NCI-H128 (cell line): Measurements from ENCODE around the gene PKNOX2.

Experiments used
- DNase-seq: peaks from one replicate; lab custom pipeline; 2025; ENCODE audit not compliant: unreplicated experiment; lab: John Stamatoyannopoulos, UW

PKNOX2 gene

DNA sequence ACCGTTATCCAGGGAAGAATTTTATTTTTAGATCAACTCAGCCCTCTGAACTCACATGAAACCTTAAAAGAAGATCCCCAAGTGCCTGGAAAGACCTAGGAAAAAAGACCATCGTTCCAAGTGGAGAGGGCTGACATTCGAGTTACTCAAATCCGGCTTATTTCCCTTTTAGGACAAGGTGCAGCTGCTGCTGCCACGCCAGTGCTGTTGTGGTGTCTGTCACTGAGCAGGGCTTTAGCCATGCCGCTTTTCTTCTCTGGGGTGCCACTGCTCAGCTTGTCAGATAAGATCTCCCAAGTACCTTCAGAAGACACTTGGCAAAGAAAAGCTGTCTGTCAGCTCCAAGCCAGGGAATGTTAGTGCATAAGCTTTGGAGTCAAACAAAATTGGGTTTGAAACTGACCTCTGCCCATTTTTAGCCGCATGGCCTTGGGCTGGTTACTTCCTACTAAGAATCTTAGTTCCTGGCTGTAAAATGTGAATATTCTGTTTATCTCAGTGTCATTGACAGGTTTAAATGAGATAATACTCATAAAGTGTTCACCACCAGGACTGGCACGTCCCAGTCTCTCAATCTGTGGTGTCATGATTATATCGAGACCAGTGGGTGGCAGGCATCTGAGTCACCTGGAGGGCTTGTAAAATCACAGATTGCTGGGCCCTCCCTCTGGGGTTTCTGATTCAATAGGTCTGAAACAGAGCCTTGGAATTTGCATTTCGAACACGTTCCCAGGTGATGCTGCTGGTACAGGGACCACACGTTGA, 117.5 kb downstream of the PKNOX2 start:
- DNase-seq, result no peak

DNA sequence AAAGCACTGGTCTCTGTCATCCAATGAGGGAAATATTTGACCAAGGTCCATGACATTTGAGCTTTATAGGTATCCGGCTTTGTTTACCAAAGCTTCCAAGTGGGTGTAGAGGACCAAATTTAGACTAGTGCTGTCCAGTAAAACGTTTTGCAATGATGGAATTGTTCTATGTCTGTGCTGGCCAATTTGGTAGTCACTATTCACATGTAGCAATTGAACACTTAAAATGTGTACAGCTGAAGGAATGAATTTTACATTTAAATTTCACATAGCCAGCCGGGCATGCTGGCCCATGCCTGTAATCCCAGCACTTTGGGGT, 118.0 kb downstream of the PKNOX2 start:
- DNase-seq, result no peak

GRCh38 chr11:125284245-125284850, 119.8 kb downstream of the PKNOX2 start:
- no peak for DNase-seq

DNA sequence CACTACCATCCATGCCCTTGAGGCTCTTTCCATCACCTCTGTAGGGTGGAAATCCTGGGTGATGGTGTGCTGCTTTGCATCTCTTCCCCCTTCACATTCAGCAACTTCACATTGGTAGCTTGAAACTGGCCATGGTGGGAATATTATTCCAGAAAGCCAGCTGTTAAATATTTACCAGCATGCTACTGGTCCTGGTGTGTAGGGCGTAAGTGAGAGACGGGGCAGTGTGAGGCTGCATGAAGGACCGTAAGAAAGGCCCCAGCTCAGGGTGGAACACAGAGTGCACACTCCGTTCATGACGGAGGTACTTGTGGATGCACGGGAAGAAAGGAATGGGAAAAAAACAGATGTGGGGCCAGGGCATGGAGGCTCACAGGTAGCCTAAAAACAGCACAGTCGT, 121.3 kb downstream of the PKNOX2 start:
- DNase-seq, result no peak

GRCh38 chr11:125286486-125286885, 121.9 kb downstream of the PKNOX2 start:
- no peak for DNase-seq

DNA sequence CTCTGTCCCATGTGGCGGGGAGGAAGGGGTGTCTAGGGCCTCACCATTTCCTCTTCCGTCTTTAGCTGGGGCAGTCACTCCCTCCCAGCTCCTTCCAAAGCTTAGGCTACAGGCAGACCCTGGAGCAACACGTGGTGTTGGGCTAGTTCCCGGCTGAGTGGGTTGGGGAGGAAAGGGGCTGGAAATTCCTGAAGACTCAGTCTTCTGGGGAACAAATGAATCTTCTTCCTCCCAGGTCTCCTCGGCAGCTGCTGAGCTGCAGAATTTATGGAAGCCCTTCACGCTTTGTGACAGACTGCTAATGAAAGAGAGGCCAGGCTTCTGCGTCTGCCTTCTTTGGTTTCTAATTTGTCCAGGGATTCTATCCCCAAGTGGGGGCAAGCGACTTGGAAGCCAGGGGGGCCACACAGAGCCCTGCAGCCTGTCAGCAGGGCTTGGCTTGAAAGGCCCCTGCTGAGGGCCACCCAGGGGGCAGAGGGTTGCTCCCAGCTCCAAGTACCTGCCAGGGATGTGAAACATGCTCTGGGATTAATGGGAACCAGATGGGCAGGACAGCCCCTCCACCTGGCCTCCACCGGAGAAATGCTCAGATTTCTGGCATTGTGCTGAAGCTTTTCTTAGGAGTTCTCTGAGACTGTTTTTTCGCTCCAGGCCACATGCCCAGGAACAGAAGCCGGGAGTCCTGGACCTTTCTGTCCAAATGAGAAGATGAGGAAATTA, 123.1 kb downstream of the PKNOX2 start:
- DNase-seq, result no peak

DNA sequence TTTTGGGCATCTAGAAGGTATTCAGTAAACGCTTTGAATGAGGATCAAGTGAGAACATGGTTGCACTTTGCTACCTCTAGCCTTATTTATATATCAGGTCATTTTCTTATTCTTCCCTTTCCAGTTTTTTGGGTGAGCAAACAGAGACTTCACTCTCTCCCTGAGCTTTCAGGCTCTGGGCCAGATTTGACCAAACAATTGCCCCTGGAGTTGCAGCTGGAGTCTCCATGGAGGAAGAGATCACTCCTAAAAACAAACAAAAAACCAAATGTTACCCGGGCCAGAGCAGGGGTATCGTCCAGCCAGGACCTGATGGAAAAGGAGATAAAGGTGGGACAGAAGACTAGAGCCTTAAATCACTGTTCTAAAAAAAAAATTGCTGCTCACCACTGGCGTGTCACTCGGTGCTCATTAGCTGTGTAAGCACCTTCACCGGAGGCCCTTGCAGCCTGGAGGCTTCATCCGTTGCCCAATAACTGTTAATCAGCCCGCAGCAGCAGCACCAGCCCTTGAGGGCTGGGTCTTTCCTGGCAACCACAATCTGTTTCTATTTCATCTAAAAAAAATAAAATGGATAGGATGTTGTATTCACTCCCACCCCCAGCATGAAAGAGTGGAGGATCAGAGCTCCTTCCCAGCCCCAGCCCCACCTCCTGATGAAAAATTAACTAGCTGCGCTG, 125.0 kb downstream of the PKNOX2 start:
- DNase-seq, result no peak

DNA sequence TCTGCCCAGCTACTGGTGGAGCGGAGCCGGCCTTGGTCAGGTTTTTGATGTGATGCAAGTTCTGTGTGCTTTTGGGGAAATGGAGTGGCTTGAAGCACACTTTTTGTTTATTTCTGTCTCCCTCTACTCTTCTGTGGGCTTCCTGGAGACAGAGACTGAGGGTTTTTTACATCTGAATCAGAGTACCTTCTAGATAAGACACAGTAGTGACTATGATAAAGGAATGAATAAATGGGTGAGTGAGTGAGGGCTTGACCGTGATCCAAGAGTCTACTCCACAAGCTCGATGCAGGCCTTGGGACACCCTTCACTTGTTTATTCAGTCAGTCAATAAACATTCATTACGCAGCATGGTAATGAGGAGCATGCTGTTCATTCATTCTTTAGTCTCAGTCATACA, 125.7 kb downstream of the PKNOX2 start:
- DNase-seq, result no peak

DNA sequence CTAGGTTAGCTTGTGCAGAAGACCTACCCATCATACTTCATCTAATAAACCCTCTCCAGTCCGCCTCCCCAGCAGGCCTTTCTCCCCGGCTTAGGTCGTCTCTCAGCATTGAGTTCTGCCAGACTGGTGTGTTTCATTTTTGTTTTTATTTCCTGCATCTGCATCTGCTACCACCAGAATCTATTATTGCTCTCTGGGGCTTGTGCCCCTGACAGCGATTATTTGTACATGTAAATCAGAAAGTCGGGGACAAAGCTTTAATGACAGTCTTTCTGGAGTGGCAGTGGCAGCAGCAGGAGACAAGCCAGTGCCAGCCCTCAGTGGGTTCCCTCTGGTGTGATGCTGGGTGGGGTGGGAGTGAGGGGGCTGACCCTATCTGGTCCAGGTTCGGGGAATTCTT, 127.5 kb downstream of the PKNOX2 start:
- DNase-seq, result no peak

DNA sequence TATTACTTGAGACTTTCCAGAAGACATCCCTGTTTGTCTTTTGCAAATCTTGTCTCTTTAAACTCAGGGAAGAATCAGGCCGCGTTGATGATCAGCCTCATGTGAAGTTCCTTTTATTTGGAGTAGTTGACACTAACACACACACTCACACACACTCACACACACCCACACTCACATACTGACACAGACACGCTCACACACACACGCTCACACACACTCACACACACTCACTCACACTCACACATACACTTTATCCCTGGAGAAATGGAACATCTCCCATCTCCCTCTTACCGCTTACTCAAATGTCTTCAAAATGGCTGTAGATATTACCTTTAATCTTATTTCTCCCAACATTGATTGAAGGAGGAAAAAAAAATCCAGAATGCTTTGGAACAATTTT, 129.0 kb downstream of the PKNOX2 start:
- DNase-seq, result no peak

- DNase-seq, result no peak
Observed at GRCh38 chr11:125295931-125296330, 131.4 kb downstream of the PKNOX2 start.

DNA sequence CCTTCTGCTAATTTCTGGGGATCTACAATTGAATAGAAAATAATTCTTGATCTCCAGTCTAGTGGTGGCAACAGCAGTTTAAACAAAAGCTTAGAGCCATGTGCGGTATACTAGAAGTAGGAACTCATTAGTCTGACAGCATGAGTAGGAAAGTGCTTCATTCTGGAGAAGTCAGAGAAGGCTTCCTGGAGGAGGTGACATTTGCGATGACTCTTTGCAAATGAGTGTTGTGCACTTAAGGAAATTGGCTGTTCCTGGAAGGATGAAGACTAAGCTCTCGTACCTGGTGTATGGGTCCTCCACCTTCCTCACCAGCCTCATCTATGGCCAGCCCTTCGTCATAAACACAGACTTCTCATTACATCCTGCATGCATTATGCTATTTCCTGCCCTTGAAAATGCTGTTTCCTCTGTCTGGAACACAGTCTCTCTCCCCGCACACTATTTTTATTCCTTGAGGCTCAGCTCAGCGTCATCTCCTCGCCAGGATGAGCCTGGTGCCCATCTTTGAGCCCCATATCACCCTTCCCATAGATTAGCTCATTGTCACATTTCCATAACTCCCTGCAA, 132.9 kb downstream of the PKNOX2 start:
- DNase-seq, result no peak

- no peak for DNase-seq
Observed at GRCh38 chr11:125299061-125299615, 134.6 kb downstream of the PKNOX2 start.

DNA sequence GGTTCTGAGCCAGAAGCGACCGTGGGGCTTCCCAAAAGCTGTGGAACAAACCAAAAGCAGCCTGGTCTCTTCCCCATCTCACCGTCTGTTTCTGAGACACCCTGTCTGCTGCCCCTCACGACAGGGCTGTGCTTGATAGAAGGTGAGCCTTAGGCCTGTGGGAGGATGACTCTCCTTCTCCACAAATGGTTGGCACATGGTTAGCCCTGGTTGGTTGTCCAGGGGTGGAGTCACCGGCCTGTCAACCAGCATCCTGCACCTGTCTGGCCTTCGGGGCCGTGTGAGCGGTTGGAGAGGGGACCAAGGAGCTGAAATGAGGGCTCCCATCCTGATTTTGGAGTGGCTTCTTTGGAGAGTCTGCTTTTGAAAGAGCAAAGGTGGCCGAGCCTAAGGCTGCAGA, 135.3 kb downstream of the PKNOX2 start:
- no peak for DNase-seq

DNA sequence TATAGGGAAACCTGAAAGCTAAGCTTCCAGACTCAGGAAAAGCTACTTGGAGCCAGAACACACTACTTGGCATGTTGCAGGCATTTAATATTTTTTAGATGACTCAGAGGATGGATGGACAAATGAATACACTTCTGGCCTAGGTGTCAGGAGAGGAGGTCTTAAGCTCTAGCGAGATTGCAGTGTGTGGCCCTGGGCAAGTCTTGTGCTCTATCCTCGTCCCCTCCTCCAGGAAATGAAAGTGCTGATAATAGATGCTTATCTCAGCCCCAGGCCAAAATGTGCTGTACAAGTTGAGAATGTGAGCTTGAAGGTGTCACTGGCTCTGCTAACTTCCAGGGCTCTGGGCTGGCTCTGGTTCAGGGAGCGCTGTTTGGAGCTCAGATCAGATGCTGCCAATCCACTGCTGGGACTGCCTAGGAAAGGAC, 136.3 kb downstream of the PKNOX2 start:
- DNase-seq, result no peak

- no peak for DNase-seq
Observed at GRCh38 chr11:125301346-125301745, 136.8 kb downstream of the PKNOX2 start.

- no peak for DNase-seq
Observed at GRCh38 chr11:125303186-125303585, 138.6 kb downstream of the PKNOX2 start.

DNA sequence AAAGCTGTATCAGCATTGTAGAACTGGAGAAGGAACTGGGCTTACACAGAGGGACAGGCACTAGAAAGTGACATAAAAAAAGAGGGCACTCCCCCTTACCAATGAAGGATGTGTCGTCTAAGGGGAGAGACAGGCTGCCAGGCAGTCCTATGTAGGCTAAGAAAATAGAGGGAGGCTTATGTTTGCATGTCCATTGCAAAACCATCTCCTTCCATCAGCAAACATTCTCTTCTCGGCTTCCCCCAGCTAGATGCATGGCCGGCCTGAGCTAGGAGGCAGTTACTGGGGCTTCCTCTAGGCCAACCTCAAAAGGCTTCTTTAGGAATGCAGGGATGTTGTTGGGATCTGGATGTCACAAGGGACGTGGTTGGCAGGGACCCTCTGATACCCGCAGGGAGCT, 139.1 kb downstream of the PKNOX2 start:
- no peak for DNase-seq

DNA sequence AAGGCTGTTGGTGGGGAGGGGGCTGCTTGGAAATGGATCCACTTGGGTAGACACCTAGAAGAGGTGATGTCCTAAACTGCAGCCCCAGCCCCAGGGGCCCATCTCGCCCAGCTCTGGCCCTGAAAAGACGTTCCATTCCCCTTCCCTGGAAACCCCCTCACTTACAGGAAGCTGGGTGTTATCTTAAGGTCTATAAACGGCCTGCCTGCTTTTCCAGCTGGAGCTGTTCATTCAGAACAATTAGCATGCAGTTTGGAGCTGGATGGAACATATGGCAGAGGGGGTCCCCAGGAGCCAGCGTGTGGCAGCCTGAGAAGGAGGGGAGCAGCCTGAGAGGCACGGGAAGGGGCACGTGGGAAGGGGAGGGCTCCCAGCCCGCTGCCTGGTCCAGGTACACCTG, 139.6 kb downstream of the PKNOX2 start:
- DNase-seq, result no peak

- DNase-seq, result no peak
Observed at GRCh38 chr11:125304876-125305275, 140.3 kb downstream of the PKNOX2 start.

DNA sequence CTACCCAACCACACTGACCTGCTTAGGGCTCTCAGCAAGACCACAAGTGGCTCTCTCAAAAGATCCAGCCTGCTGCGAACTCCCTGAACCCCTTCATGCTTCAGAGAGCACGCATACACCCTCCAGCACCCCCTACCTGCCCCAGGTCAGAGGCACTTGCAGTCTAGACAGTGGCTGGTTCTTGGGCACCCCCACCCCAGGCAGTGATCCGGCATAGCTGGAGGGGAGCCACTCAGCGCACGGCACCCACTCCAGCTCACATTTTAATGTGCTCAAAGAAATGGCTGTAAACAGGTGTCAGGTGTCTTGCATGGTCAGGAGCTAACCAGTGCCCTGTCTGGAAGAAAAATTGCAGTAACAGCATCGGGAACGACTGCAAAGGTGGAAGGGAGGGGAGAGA, 140.8 kb downstream of the PKNOX2 start:
- peak; percentile 9 for DNase-seq
